ENCODE results near the gene CFAP73.
"Not testable (repeated sequence)": the region's sequence is repeated elsewhere in the genome, so short reads cannot be mapped to it uniquely, and the experiment has no call there.

Gene CFAP73

GRCh38 chr12:113149361-113150150 lies at the start of gene CFAP73:
Gene CFAP73 (plus strand): TSS chr12:113149724. CDS start chr12:113149858, 134 bp downstream.
- peak; percentile 53 to 65 for DNase-seq

DNA sequence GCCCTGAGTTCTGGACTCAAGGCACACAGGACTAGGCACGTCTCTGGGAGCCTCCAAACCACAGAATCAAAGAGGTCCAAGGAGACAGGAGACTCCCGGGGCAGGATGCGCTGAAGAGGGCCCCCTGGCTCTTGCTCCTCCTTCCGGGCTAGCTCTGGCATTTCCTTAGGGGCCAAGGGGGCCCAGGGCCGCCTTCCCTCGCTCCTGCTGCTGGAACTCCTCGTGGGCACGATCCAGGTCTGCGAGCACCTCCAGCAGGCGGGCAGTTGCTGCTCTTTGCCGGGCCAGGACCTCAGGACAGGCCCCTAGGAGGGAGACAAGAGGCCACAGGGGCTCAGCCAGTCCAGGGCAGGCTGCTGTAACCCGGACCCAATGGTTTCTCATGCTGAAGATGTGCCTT lies 49.8 kb upstream of the CFAP73 start:
- DNase-seq, result no peak

GRCh38 chr12:113101751-113102150 lies 47.8 kb upstream of the CFAP73 start:
- no peak for DNase-seq

DNA sequence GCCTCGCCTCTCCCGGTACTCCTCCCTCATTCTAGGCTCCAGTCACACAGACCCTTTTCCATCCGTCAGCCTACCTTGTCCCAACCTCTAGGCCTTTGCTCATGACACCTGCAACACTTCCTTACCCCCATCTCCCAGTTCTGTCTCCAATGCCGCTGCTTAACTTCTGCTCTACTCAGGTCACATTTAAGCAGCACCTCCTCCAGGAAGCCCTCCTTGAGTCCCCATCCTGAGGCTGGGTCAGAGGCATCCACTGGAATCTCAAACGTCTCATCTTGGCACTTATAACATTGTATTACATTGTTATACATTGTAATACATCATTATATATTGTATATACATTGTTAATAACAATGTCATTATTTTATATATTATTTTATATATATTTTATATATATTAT lies 46.7 kb upstream of the CFAP73 start:
- no peak for DNase-seq

GRCh38 chr12:113103756-113104450 lies 45.6 kb upstream of the CFAP73 start:
- no peak for DNase-seq

DNA sequence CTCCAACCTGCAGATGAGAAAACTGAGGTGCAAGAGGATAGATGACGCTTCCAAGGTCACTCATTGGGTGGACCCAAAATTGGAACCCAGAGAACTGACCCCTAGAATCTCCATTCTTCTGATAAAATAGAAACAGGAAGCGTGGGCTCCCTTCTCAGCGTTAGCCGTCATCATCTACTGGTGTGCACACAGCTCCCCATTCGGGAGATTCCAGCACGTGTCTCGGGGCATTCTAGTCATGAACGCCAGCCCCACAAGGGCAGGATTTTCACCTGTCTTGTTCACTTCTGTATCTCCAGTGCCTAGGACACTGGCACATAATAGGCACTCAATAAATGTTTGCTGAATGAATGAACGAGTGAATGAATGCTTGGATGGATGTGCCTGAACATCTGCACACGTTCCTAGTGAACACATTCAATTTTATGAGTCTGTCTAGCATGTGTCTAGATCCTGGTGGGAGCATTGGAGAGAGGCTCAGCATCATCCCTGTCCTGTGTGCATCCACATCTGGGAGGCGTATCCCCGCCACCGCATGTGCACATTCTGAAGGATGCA lies 44.5 kb upstream of the CFAP73 start:
- DNase-seq, result no peak

DNA sequence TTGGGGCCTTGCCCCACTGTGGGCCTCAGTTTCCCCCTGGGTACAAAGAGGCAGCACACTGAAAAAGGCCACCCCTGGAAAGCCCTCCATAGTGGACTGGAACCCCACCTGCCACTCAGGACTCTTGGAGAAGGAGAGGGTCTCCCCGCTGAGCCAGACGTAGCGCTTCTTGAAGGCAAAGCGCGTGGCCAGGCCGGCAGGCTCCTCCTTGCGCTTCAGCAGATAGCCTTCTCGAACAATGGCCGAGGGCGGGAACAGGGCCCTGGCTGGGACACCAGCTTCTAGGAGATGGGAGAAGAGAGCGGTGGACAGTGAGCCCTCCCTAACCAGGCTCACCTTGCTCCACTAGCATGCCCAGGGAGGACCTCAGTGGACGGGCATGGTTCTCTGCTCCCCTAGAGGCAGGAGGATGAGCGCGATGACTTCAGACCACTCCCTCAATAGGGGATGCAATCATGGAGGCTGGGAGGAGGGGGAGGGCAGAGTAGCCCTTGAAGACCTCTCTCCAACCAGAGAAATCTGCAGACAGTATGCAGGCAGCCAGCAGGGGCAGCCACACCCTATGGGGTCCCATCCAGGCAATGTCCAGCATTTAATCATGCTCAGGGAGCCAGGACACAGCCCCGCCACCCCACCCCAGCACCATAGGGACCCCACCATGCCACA lies 43.8 kb upstream of the CFAP73 start:
- no peak for DNase-seq

DNA sequence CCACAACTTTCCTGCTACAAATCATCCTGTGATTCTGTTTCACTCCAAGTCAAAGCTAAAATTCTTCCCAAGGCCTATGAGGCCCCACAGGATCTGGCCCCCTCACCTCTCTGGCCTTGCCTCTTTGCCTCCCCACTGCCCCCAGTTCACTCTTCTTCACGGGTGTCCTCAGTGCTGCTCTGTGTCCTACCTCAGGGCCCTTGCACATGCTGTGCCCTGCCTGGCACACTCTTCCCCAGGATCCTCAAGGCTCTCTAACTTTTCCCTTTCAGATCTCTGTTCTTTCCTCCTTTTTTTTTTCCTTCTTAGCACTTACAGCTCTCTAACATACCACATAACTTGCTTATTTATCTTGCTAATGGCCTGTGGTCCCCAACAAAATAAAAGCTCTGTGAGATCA lies 43.2 kb upstream of the CFAP73 start:
- no peak for DNase-seq

GRCh38 chr12:113108308-113108707 lies 41.2 kb upstream of the CFAP73 start:
- no peak for DNase-seq

GRCh38 chr12:113109360-113109759 lies 40.2 kb upstream of the CFAP73 start:
- no peak for DNase-seq

DNA sequence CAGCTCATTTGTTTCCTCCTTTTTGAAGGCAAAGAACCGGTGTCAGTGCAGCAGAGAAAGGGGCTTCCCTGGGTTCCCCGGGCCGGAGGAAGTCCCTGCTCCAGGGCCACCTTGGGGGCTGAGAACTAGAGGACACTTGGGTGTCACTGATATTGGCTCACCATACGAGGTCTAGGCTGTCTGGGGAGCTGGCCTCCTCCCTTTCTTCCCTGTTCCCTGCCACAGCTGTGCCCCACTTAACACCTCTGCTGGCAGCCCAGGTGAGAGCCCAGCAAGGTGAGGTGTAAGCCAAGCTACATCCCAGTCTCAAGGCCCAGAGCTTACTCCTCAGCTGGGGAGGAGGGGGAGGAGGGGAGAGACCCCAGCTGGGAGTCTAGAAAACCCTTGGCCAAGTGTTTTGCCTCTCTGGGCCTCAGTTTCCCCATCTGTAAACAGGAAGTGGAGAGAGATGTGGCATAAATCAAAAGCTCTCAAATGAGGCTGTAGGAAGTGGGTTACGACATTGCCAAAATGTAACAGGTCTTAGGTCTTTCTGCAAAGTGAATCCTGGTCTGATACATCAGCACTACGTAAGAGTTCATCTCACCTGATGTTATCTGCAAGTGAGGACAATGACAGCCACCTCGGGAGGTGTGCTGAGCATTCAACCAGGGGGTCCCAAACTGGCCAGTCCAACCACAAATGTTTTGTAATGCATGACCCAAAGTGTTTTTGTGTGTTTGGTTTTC lies 39.5 kb upstream of the CFAP73 start:
- DNase-seq, result no peak

DNA sequence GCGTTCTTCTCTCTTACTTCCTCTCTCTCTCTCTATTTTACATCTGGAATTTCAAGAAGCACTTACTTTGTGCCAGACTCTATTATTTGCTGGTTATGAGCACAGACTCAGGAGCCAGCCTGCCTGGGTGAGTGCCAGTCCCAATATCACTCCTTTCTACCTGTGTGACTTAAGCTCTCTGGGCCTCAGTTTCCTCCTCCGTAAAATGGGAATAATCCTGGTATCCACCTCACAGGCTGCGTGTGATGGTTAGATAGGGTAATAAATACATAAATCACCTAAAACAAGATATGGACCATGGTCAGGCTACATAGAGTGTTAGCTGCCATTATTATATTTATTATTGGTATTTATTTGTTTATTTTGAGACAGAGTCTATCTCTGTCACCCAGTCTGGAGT lies 38.3 kb upstream of the CFAP73 start:
- no peak for DNase-seq

DNA sequence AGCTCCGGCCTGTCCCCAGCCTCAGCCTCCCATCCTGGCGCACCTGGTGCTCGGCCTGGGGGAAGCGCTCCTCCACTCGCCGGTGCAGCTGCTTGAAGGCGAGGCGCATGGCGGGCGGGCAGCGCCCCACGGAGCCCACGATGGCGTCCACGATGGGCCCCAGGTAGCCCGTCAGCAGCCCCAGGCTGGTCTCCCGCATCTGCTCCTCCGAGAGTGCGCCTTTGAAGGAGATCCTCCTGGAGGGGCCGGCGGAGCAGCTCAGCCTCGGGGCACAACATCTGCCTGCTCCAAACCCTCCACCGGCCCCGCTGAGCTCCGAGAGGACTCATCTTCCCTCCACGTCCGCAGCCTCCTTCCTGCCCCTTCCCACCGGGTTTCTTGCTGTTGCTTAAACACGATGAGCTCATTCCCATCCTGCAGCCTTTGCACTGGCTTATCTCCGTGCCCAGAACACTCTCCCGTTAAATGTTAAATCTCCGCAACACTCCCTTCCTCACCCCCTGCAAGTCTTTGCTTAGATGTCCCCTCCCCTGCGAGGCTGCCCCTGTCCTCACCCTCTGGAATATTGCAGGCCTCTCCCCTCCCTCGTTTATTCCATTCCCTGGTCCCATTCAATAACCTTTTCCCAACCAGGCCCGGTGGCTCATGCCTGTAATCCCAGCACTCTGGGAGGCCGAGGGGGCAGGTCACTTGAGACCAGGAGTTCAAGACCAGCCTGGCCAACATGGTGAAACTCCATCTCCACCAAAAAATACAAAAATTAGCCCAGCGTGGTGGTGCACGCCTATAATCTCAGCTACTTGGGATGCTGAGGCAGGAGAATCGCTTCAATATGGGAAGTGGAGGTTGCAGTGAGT lies 37.3 kb upstream of the CFAP73 start:
- no peak for DNase-seq

- DNase-seq, result no peak
Measured at GRCh38 chr12:113113397-113113796, 36.1 kb upstream of the CFAP73 start.

DNA sequence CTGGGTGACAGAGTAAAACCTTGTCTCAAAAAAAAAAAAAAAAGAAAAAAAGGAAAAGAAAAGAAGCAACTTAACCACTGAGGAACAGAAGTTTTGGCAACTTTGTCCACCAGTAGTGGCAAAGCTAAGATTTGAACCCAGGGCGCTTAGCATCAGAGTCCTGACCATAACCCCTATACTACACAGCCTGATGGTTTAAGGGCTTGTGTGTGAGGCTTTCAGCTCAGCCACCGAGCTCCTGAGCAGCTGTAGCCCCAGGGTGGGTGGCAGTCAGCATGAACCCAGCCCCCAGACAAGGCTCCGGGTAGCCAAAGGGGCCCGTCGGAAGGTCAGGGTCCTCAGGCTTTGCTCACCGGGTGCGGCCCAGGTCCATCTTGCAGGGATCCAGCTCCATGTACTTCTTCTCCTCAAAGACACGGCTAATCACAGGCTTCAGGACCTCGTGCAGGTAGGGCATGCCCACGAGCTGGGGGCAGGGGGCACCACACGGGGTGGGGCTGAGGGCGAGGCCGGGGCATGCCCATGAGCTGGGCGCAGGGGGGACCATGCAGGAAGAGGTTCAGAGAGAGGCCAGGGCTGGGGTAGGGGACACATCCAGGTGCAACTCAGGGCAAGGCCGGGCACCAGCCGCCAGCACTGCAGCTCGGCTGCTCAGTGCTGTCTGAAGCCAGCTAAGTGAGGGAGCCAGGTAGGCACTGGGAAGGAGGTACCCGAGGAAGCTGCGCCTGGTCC lies 34.9 kb upstream of the CFAP73 start:
- no peak for DNase-seq

GRCh38 chr12:113115455-113116126 lies 33.9 kb upstream of the CFAP73 start:
- no peak for DNase-seq

- no peak for DNase-seq
Measured at GRCh38 chr12:113116875-113117274, 32.6 kb upstream of the CFAP73 start.

DNA sequence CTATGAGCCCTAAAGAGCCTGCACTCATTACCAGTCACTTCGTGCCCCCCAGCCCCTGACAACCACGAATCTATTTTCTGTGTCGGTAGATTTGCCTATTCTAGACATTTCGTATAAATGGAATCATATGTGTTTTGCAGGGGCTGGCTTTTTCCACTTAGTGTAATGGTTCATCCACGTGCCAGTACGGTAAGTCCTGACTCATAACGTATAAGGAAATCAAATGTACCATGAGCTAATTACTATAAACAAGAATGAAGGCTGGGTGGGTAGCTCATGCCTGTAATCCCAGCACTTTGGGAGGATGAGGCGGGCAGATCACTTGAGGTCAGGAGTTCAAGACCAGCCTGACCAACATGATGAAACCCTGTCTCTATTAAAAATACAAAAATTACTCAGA lies 31.8 kb upstream of the CFAP73 start:
- not testable (repeated sequence) for DNase-seq

DNA sequence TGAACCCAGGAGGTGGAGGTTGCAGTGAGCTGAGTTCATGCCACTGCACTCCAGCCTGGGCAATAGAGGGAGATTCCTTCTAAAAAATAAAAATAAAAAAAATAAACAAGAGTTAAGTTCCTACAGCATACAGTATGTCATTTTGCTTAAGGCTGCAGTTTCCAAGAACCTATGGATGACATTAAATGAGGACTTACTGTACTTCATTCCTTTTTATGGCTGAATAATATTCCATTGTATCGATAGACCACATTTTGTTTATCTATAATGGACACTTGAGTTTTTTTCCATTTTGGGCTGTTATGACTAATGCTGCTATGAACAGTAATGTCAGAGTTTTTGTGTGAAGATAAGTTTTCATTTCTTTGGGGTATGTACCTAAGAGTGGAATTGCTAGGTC lies 31.4 kb upstream of the CFAP73 start:
- no peak for DNase-seq

DNA sequence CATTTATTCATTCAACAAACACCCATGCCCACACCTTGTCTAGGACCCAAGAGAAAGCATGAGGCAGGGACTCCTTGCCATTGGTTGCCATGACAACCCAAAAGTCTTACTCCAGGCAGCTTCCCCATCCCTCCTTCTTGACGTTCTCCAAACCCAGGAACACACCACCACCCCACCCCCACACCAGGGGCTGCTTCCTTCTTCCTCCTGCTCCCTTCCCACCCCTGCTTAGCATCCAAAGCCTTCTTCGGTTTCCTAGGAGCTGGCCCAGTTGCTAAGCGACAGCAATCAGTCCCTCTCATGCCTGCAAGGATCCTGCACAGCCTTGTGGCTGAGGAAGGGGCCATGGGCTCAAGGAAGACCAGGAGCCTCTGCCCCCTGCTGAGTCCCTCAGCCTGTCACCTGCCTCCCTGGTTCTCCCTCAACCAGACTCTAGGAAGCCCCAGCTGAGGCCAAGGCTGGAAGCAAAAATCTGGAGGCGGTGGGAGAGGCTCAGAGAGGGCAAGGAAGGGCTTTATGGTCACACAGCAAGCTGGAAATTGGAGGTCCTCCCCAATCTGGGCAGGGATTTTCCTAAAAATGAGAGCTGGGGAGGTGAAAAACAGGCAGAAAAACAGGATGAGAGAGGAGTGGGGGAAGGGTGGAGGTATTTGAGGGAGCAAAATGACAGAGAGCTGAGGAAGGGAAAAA lies 29.4 kb upstream of the CFAP73 start:
- no peak for DNase-seq
